ENCODE results near the gene SLC9A2.

Gene SLC9A2

GRCh38 chr2:102736110-102736409 lies 116.7 kb downstream of the SLC9A2 start:
- no peak for TF ChIP-seq POU2F2 (IDR thresholded peaks at IDR 0.05; ENCODE audit: low read depth, low read length)
- TF ChIP-seq POLR2AphosphoS5 (IDR thresholded peaks at IDR 0.05; ENCODE audit: low read depth, low read length): no peak
- TF ChIP-seq POLR2A (IDR thresholded peaks at IDR 0.05; ENCODE audit: low read depth, low read length): no peak
- no peak for TF ChIP-seq TAF1 (IDR thresholded peaks at IDR 0.05; ENCODE audit: low read depth, low read length)
- no peak for TF ChIP-seq PAX5 (IDR thresholded peaks at IDR 0.05; ENCODE audit: insufficient read depth, low read length, severe bottlenecking)
- TF ChIP-seq SPI1 (IDR thresholded peaks at IDR 0.05; ENCODE audit: low read depth, low read length): no peak
- no peak for DNase-seq (ENCODE audit: insufficient read length, low spot score)
- FAIRE-seq: no peak

GRCh38 chr2:102736410-102737409 lies 117.4 kb downstream of the SLC9A2 start:
- TF ChIP-seq POLR2A (IDR thresholded peaks at IDR 0.05; ENCODE audit: low read depth, low read length): peak; percentile 38; the same call in 1 of the 2 replicates
- TF ChIP-seq TAF1 (IDR thresholded peaks at IDR 0.05; ENCODE audit: low read depth, low read length): 0 out of 2 replicates have a peak, but pooled peaks have one; percentile 17
- TF ChIP-seq POU2F2 (IDR thresholded peaks at IDR 0.05; ENCODE audit: low read depth, low read length): no peak; the same call in 1 of the 2 replicates
- TF ChIP-seq SPI1 (IDR thresholded peaks at IDR 0.05; ENCODE audit: low read depth, low read length): peak; percentile 50
- TF ChIP-seq POLR2AphosphoS5 (IDR thresholded peaks at IDR 0.05; ENCODE audit: low read depth, low read length): peak; percentile 67; the same call in 1 of the 2 replicates
- DNase-seq (ENCODE audit: insufficient read length, low spot score) (peak; percentile 85), FAIRE-seq (peak; percentile 90)

- TF ChIP-seq TAF1 (IDR thresholded peaks at IDR 0.05; ENCODE audit: low read depth, low read length) (no peak), POU2F2 (IDR thresholded peaks at IDR 0.05; ENCODE audit: low read depth, low read length) (peak; percentile 18; the same call in 1 of the 2 replicates)
- DNase-seq (ENCODE audit: insufficient read length, low spot score) (no peak), FAIRE-seq (peak; percentile 76)
These were observed 118.1 kb downstream of the SLC9A2 start for GRCh38 chr2:102737431-102737830.

- FAIRE-seq (no peak), DNase-seq (ENCODE audit: insufficient read length, low spot score) (no peak)
- TF ChIP-seq POU2F2 (IDR thresholded peaks at IDR 0.05; ENCODE audit: low read depth, low read length): no peak
- TF ChIP-seq SPI1 (IDR thresholded peaks at IDR 0.05; ENCODE audit: low read depth, low read length): no peak
- no peak for TF ChIP-seq POLR2A (IDR thresholded peaks at IDR 0.05; ENCODE audit: low read depth, low read length)
These were observed 123.9 kb downstream of the SLC9A2 start for GRCh38 chr2:102743259-102743658.

GRCh38 chr2:102748107-102748506 lies 128.8 kb downstream of the SLC9A2 start:
- FAIRE-seq (no peak), DNase-seq (ENCODE audit: insufficient read length, low spot score) (no peak)
- TF ChIP-seq POU2F2 (IDR thresholded peaks at IDR 0.05; ENCODE audit: low read depth, low read length) (no peak), TAF1 (IDR thresholded peaks at IDR 0.05; ENCODE audit: low read depth, low read length) (no peak), POLR2A (IDR thresholded peaks at IDR 0.05; ENCODE audit: low read depth, low read length) (no peak)

GRCh38 chr2:102749938-102750337 lies 130.6 kb downstream of the SLC9A2 start:
- FAIRE-seq: no peak
- DNase-seq (ENCODE audit: insufficient read length, low spot score): no peak
- TF ChIP-seq PAX5 (IDR thresholded peaks at IDR 0.05; ENCODE audit: insufficient read depth, low read length, severe bottlenecking): no peak
- no peak for TF ChIP-seq POU2F2 (IDR thresholded peaks at IDR 0.05; ENCODE audit: low read depth, low read length)
- peak; percentile 68 for TF ChIP-seq SPI1 (IDR thresholded peaks at IDR 0.05; ENCODE audit: low read depth, low read length)

- DNase-seq (ENCODE audit: insufficient read length, low spot score): no peak
These were observed 134.3 kb downstream of the SLC9A2 start for GRCh38 chr2:102753563-102754159.

GRCh38 chr2:102754456-102755145 lies 135.2 kb downstream of the SLC9A2 start:
- TF ChIP-seq TAF1 (IDR thresholded peaks at IDR 0.05; ENCODE audit: low read depth, low read length): no peak
- no peak for TF ChIP-seq POLR2A (IDR thresholded peaks at IDR 0.05; ENCODE audit: low read depth, low read length)
- no peak for TF ChIP-seq PAX5 (IDR thresholded peaks at IDR 0.05; ENCODE audit: insufficient read depth, low read length, severe bottlenecking)
- no peak for TF ChIP-seq POLR2AphosphoS5 (IDR thresholded peaks at IDR 0.05; ENCODE audit: low read depth, low read length)
- TF ChIP-seq POU2F2 (IDR thresholded peaks at IDR 0.05; ENCODE audit: low read depth, low read length): no peak
- no peak for TF ChIP-seq SPI1 (IDR thresholded peaks at IDR 0.05; ENCODE audit: low read depth, low read length)
- DNase-seq (ENCODE audit: insufficient read length, low spot score) (no peak), FAIRE-seq (no peak)

More at GRCh38 chr2:102753563-102754159, 134.3 kb downstream of the SLC9A2 start:
- TF ChIP-seq TAF1 (IDR thresholded peaks at IDR 0.05; ENCODE audit: low read depth, low read length): no peak
- TF ChIP-seq SPI1 (IDR thresholded peaks at IDR 0.05; ENCODE audit: low read depth, low read length): no peak
- no peak for TF ChIP-seq POLR2AphosphoS5 (IDR thresholded peaks at IDR 0.05; ENCODE audit: low read depth, low read length)
- no peak for TF ChIP-seq POLR2A (IDR thresholded peaks at IDR 0.05; ENCODE audit: low read depth, low read length)
- no peak for TF ChIP-seq POU2F2 (IDR thresholded peaks at IDR 0.05; ENCODE audit: low read depth, low read length)
- TF ChIP-seq PAX5 (IDR thresholded peaks at IDR 0.05; ENCODE audit: insufficient read depth, low read length, severe bottlenecking): no peak
- FAIRE-seq: peak; percentile 82

- FAIRE-seq: no peak
These were observed 135.9 kb downstream of the SLC9A2 start for GRCh38 chr2:102755284-102755683.

More at GRCh38 chr2:102755284-102755683, 135.9 kb downstream of the SLC9A2 start:
- no peak for DNase-seq (ENCODE audit: insufficient read length, low spot score)
- no peak for TF ChIP-seq TAF1 (IDR thresholded peaks at IDR 0.05; ENCODE audit: low read depth, low read length)
- TF ChIP-seq POU2F2 (IDR thresholded peaks at IDR 0.05; ENCODE audit: low read depth, low read length): no peak
- no peak for TF ChIP-seq POLR2AphosphoS5 (IDR thresholded peaks at IDR 0.05; ENCODE audit: low read depth, low read length)
- no peak for TF ChIP-seq POLR2A (IDR thresholded peaks at IDR 0.05; ENCODE audit: low read depth, low read length)
- TF ChIP-seq SPI1 (IDR thresholded peaks at IDR 0.05; ENCODE audit: low read depth, low read length): no peak
- no peak for TF ChIP-seq PAX5 (IDR thresholded peaks at IDR 0.05; ENCODE audit: insufficient read depth, low read length, severe bottlenecking)

Measured in GM12891 (cell line).